HK-2 (cell line): ENCODE results near the gene DARS1.
"Not testable (repeated sequence)": the region's sequence is repeated elsewhere in the genome, so short reads cannot be mapped to it uniquely, and the experiment has no call there.

ENCODE experiments used
- DNase-seq: peaks from one replicate; pipeline ENCODE4 v3.0.0-alpha.2; 2018; ENCODE audit not compliant: unreplicated experiment

The DARS1 gene

GRCh38 chr2:135984199-135985017 lies 1.0 kb downstream of the DARS1 start:
- DNase-seq = no peak

- no peak for DNase-seq
Observed at GRCh38 chr2:135980434-135981079, 4.9 kb downstream of the DARS1 start.

GRCh38 chr2:135975702-135976101 lies 9.7 kb downstream of the DARS1 start:
- DNase-seq = no peak

- DNase-seq = no peak
Observed at GRCh38 chr2:135974036-135974435, 11.4 kb downstream of the DARS1 start.

- no peak for DNase-seq
Observed at GRCh38 chr2:135969655-135970387, 15.6 kb downstream of the DARS1 start.

GRCh38 chr2:135965756-135966155 lies 19.7 kb downstream of the DARS1 start:
- DNase-seq = no peak

GRCh38 chr2:135964404-135964803 lies 21.0 kb downstream of the DARS1 start:
- DNase-seq = not testable (repeated sequence)

- no peak for DNase-seq
Observed at GRCh38 chr2:135963841-135964240, 21.6 kb downstream of the DARS1 start.

- DNase-seq = no peak
Observed at GRCh38 chr2:135962366-135963123, 22.9 kb downstream of the DARS1 start.

GRCh38 chr2:135960656-135961551 lies 24.5 kb downstream of the DARS1 start:
- DNase-seq = no peak

GRCh38 chr2:135960150-135960549 lies 25.3 kb downstream of the DARS1 start:
- DNase-seq = no peak

GRCh38 chr2:135958927-135959326 lies 26.5 kb downstream of the DARS1 start:
- DNase-seq = not testable (repeated sequence)

- DNase-seq = no peak
Observed at GRCh38 chr2:135954020-135954601, 31.3 kb downstream of the DARS1 start.

- DNase-seq = no peak
Observed at GRCh38 chr2:135952891-135953290, 32.5 kb downstream of the DARS1 start.

- DNase-seq = no peak
Observed at GRCh38 chr2:135951041-135951583, 34.3 kb downstream of the DARS1 start.

- DNase-seq = no peak
Observed at GRCh38 chr2:135949451-135950234, 35.8 kb downstream of the DARS1 start.

GRCh38 chr2:135948642-135949355 lies 36.6 kb downstream of the DARS1 start:
- peak; percentile 15 for DNase-seq

- DNase-seq = no peak
Observed at GRCh38 chr2:135948141-135948540, 37.3 kb downstream of the DARS1 start.

GRCh38 chr2:135947483-135947882 lies 37.9 kb downstream of the DARS1 start:
- no peak for DNase-seq
